GM21825 (cell line): ENCODE results near the gene MORN3.
"Not testable (repeated sequence)": the region's sequence is repeated elsewhere in the genome, so short reads cannot be mapped to it uniquely, and the experiment has no call there.

ENCODE experiments used
- ATAC-seq: cut with Tn5 transposase; IDR thresholded peaks from one replicate; pipeline ENCODE4 v1.9.1; 2021; ENCODE audit warnings: mild to moderate bottlenecking, moderate library complexity; ENCODE audit not compliant: unreplicated experiment

Gene MORN3

GRCh38 chr12:121669521-121669900, at the start of gene MORN3:
Gene MORN3, minus strand, starts transcription at chr12:121669654. Its CDS starts 171 bp downstream, at chr12:121669483.
- ATAC-seq, result no peak

- ATAC-seq, result no peak
These were observed 49.3 kb upstream of the MORN3 start for GRCh38 chr12:121718653-121719239.

GRCh38 chr12:121717041-121717699, 47.7 kb upstream of the MORN3 start:
- ATAC-seq, result no peak

- ATAC-seq, result no peak
These were observed 46.5 kb upstream of the MORN3 start for GRCh38 chr12:121715862-121716435.

GRCh38 chr12:121715055-121715454, 45.6 kb upstream of the MORN3 start:
- ATAC-seq, result not testable (repeated sequence)

- ATAC-seq, result no peak
These were observed 44.3 kb upstream of the MORN3 start for GRCh38 chr12:121713793-121714192.

GRCh38 chr12:121713257-121713777, 43.9 kb upstream of the MORN3 start:
- ATAC-seq, result no peak

- ATAC-seq, result peak; percentile 76
These were observed 43.2 kb upstream of the MORN3 start, which contains the start of gene TMEM120B for GRCh38 chr12:121712461-121713256. Gene TMEM120B, plus strand, starts transcription at chr12:121712752. Its CDS starts 144 bp downstream, at chr12:121712896.

GRCh38 chr12:121712190-121712460, 42.7 kb upstream of the MORN3 start:
- ATAC-seq, result peak; percentile 17

GRCh38 chr12:121711361-121712189, 42.1 kb upstream of the MORN3 start:
- no peak for ATAC-seq

- no peak for ATAC-seq
These were observed 40.1 kb upstream of the MORN3 start for GRCh38 chr12:121709478-121709961.

GRCh38 chr12:121709064-121709424, 39.6 kb upstream of the MORN3 start:
- not testable (repeated sequence) for ATAC-seq

- no peak for ATAC-seq
These were observed 39.0 kb upstream of the MORN3 start for GRCh38 chr12:121708313-121709063.

- ATAC-seq, result no peak
These were observed 36.1 kb upstream of the MORN3 start for GRCh38 chr12:121705514-121705913.

- ATAC-seq, result no peak
These were observed 33.5 kb upstream of the MORN3 start for GRCh38 chr12:121702944-121703343.

GRCh38 chr12:121701667-121702277, 32.3 kb upstream of the MORN3 start:
- no peak for ATAC-seq

GRCh38 chr12:121697861-121698260, 28.4 kb upstream of the MORN3 start:
- ATAC-seq, result not testable (repeated sequence)

- no peak for ATAC-seq
These were observed 27.7 kb upstream of the MORN3 start for GRCh38 chr12:121697093-121697698.

- no peak for ATAC-seq
These were observed 23.8 kb upstream of the MORN3 start for GRCh38 chr12:121693155-121693687.
